Stimulated activated naive CD8-positive, alpha-beta T cell treated with anti-CD3 and anti-CD28 coated beads, Interleukin-15, Interleukin-2, amounts not matched to agents 100 ng/mL and 50 ng/mL, for 24 hours (primary cell): ENCODE measurements around the gene SNAI3.

Experiments
- H3K27ac Mint-ChIP-seq: one replicate; pipeline ENCODE4 v1.8.0; 2021; ENCODE audit warnings: mild to moderate bottlenecking, mixed read lengths
- H3K27me3 Mint-ChIP-seq: one replicate; pipeline ENCODE4 v1.8.0; 2021; ENCODE audit warnings: mixed read lengths
- H3K36me3 Mint-ChIP-seq: one replicate; pipeline ENCODE4 v1.8.0; 2021; ENCODE audit warnings: low read depth, mixed read lengths
- H3K4me1 Mint-ChIP-seq: one replicate; pipeline ENCODE4 v1.8.0; 2021; ENCODE audit warnings: low read depth, mixed read lengths
- H3K4me3 Mint-ChIP-seq: one replicate; pipeline ENCODE4 v1.8.0; 2021; ENCODE audit warnings: mild to moderate bottlenecking, mixed read lengths
- H3K9me3 Mint-ChIP-seq: one replicate; pipeline ENCODE4 v1.8.0; 2021; ENCODE audit warnings: mixed read lengths

Gene SNAI3

GRCh38 chr16:88725609-88726407 lies 39.5 kb upstream of the SNAI3 start:
- Mint-ChIP-seq H3K4me1 (no peaks in the 10 kb centered on the region), H3K27ac (no peak overlapping the region), H3K27me3 (no peaks in the 10 kb centered on the region), H3K36me3 (peaks cover 7% of the 10 kb centered on the region), H3K4me3 (no peak overlapping the region), H3K9me3 (no peaks in the 10 kb centered on the region)

DNA sequence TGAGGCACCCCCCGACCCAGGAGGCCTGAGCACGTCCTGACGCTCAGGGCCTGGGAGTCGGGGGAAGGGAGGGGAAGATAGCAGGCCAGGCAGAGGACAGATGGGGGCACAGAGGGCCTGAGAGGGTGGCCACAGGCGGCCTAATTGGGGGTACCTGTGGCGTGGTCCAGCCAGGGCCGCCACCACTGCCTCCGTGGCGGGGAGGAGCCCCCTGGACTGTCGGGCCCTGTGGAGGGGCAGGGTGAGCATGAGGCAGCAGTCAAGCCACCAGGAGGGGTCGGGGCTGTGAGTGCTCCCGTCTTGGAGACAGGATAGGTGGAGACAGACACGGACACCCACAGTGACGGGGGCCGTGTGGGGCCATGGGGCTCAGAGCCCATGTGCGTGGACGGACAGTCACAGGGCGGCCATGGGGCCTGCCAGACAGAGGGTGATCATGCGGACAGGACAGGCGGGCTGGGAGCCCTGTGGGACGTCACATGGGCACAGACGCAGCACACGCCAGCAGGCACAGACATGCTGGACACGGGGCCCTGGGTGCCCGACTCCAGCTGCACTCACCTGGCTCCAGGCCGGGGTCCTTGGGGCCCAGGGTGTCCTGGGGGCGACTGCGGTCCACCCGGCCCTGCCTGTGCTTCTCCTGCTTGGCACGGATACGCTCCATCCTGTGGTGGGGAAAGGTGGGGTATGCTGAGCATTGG lies 38.7 kb upstream of the SNAI3 start:
- H3K4me1 Mint-ChIP-seq, result no peaks in the 10 kb centered on the region
- no peaks in the 10 kb centered on the region for H3K27me3 Mint-ChIP-seq
- H3K36me3 Mint-ChIP-seq, result peaks cover 15% of the 10 kb centered on the region
- no peak overlapping the region for H3K4me3 Mint-ChIP-seq
- H3K9me3 Mint-ChIP-seq, result no peaks in the 10 kb centered on the region
- H3K27ac Mint-ChIP-seq, result no peak overlapping the region

GRCh38 chr16:88723911-88724310 lies 37.6 kb upstream of the SNAI3 start:
- Mint-ChIP-seq H3K9me3 (no peaks in the 10 kb centered on the region), H3K4me3 (no peak overlapping the region), H3K4me1 (no peaks in the 10 kb centered on the region), H3K27me3 (no peaks in the 10 kb centered on the region), H3K36me3 (peaks cover 16% of the 10 kb centered on the region), H3K27ac (no peak overlapping the region)

- Mint-ChIP-seq H3K27me3 (no peaks in the 10 kb centered on the region), H3K27ac (no peak overlapping the region), H3K9me3 (no peaks in the 10 kb centered on the region), H3K4me1 (no peaks in the 10 kb centered on the region), H3K4me3 (no peak overlapping the region), H3K36me3 (peaks cover 16% of the 10 kb centered on the region)
Observed at GRCh38 chr16:88723507-88723887, 37.2 kb upstream of the SNAI3 start.

GRCh38 chr16:88722784-88723506 lies 36.6 kb upstream of the SNAI3 start:
- H3K27ac Mint-ChIP-seq, result no peak overlapping the region

DNA sequence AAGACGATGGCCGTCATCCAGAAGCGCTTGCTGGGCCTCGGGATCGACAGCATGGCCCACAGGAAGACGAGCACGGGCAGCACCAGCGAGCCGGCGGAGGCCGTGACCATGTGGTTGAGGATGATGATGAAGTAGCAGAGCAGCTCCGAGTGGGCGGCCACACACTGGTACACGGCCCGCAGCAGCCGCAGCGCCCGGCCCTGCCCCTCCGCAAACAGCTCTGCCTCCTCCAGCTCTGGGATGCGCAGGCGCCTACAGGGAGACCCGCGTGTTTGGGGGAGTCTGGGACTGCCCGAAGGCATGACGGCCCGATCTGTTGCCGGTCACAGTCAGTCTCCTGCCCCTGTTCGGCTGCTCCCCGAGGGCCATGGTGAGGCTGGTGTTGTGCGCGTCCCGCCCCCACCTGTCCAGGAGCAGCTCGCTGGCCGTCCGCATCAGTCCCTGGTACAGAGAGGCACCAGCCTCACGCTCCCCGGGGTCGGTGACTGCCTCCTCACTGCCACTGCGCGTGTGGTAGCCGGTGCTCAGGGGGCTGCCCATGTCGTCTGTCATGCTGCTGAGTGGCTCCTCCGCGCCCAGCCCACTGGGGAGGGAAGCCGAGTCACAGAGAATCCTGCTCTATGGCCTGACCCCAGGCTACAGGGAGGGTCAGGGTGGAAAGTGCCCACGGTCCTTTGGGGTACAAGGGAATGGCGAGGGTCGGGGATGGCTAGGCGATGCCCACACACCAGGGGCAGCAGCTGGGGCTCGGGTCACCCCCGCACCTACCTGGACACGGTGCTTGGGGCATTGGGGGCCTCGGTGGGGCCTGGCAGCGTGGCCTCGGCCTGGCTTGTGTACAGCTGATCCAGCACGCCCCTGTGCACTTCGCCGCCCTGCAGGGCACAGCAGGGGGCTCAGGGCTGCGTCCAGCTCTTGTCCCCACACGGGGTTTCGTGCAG lies 35.8 kb upstream of the SNAI3 start:
- Mint-ChIP-seq H3K9me3 (no peaks in the 10 kb centered on the region), H3K27ac (no peak overlapping the region), H3K27me3 (no peaks in the 10 kb centered on the region), H3K4me1 (no peaks in the 10 kb centered on the region), H3K4me3 (no peak overlapping the region), H3K36me3 (peaks cover 25% of the 10 kb centered on the region)

More at GRCh38 chr16:88722784-88723506, 36.6 kb upstream of the SNAI3 start:
- H3K9me3 Mint-ChIP-seq, result no peaks in the 10 kb centered on the region
- H3K27me3 Mint-ChIP-seq, result no peaks in the 10 kb centered on the region
- no peaks in the 10 kb centered on the region for H3K4me1 Mint-ChIP-seq
- H3K4me3 Mint-ChIP-seq, result no peak overlapping the region
- H3K36me3 Mint-ChIP-seq, result peaks cover 18% of the 10 kb centered on the region

- Mint-ChIP-seq H3K36me3 (peaks cover 28% of the 10 kb centered on the region), H3K27me3 (no peaks in the 10 kb centered on the region), H3K4me1 (no peaks in the 10 kb centered on the region), H3K9me3 (no peaks in the 10 kb centered on the region), H3K4me3 (no peak overlapping the region), H3K27ac (no peak overlapping the region)
Observed at GRCh38 chr16:88721236-88721635, 34.9 kb upstream of the SNAI3 start.

- Mint-ChIP-seq H3K36me3 (peaks cover 29% of the 10 kb centered on the region), H3K27ac (no peak overlapping the region), H3K27me3 (no peaks in the 10 kb centered on the region), H3K4me3 (peak overlapping the region; percentile 41), H3K9me3 (no peaks in the 10 kb centered on the region), H3K4me1 (no peaks in the 10 kb centered on the region)
Observed at GRCh38 chr16:88720396-88720970, 34.2 kb upstream of the SNAI3 start.

- no peaks in the 10 kb centered on the region for H3K4me1 Mint-ChIP-seq
- H3K4me3 Mint-ChIP-seq, result peak overlapping the region; percentile 41
- H3K36me3 Mint-ChIP-seq, result peaks cover 30% of the 10 kb centered on the region
- H3K27ac Mint-ChIP-seq, result no peak overlapping the region
- H3K9me3 Mint-ChIP-seq, result no peaks in the 10 kb centered on the region
- H3K27me3 Mint-ChIP-seq, result no peaks in the 10 kb centered on the region
Observed at GRCh38 chr16:88719933-88720296, 33.6 kb upstream of the SNAI3 start.

GRCh38 chr16:88719267-88719932 lies 33.1 kb upstream of the SNAI3 start:
- Mint-ChIP-seq H3K4me1 (no peaks in the 10 kb centered on the region), H3K9me3 (no peaks in the 10 kb centered on the region), H3K27ac (no peak overlapping the region), H3K4me3 (no peak overlapping the region), H3K36me3 (peaks cover 30% of the 10 kb centered on the region), H3K27me3 (no peaks in the 10 kb centered on the region)

GRCh38 chr16:88718178-88718577 lies 31.9 kb upstream of the SNAI3 start:
- no peaks in the 10 kb centered on the region for H3K9me3 Mint-ChIP-seq
- no peak overlapping the region for H3K4me3 Mint-ChIP-seq
- no peak overlapping the region for H3K27ac Mint-ChIP-seq
- no peaks in the 10 kb centered on the region for H3K4me1 Mint-ChIP-seq
- H3K36me3 Mint-ChIP-seq, result peaks cover 36% of the 10 kb centered on the region
- no peaks in the 10 kb centered on the region for H3K27me3 Mint-ChIP-seq

DNA sequence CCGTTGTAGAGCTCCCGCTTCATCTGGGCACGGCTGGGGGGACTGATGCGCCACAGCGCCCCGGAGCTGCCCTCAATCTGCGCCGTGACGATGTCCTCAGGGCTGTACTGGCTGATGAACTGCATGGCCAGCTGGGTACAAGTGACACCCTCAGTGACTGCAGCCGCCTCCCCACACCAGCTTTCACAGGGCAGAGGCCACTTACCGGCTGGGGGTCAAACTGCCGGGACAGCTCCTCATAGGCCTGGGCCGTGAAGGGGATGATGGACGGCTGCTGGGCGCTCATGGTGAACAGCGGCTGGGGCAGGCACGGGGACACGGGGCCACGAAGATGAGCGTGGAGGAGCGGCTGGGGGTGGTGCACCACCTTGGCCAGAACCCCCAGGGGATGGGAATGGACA lies 30.3 kb upstream of the SNAI3 start:
- H3K27ac Mint-ChIP-seq, result no peak overlapping the region
- no peak overlapping the region for H3K4me3 Mint-ChIP-seq
- H3K36me3 Mint-ChIP-seq, result peaks cover 36% of the 10 kb centered on the region
- H3K4me1 Mint-ChIP-seq, result no peaks in the 10 kb centered on the region
- H3K27me3 Mint-ChIP-seq, result no peaks in the 10 kb centered on the region
- no peaks in the 10 kb centered on the region for H3K9me3 Mint-ChIP-seq

GRCh38 chr16:88716201-88716600 lies 29.9 kb upstream of the SNAI3 start:
- no peaks in the 10 kb centered on the region for H3K9me3 Mint-ChIP-seq
- no peaks in the 10 kb centered on the region for H3K27me3 Mint-ChIP-seq
- peaks cover 36% of the 10 kb centered on the region for H3K36me3 Mint-ChIP-seq
- H3K27ac Mint-ChIP-seq, result no peak overlapping the region
- no peak overlapping the region for H3K4me3 Mint-ChIP-seq
- no peaks in the 10 kb centered on the region for H3K4me1 Mint-ChIP-seq
